D721Med (cell line): ENCODE results near the gene CAMK1D.

Experiments
- DNase-seq: peaks from one replicate; pipeline ENCODE4 v3.0.0; 2011; ENCODE audit warnings: low spot score; ENCODE audit not compliant: insufficient read length
- FAIRE-seq: peaks from 2 replicates; lab custom pipeline; 2011; peaks lifted over from hg19 to GRCh38; lab: Jason Lieb, UNC
- TF ChIP-seq, protein P1 (sequence below): IDR thresholded peaks from 2 replicates; pipeline ENCODE4 v1.5.1; 2012; ENCODE audit warnings: mild to moderate bottlenecking, control low read depth; ENCODE audit not compliant: insufficient read depth; ENCODE audit errors: missing control alignments

Gene CAMK1D

DNA sequence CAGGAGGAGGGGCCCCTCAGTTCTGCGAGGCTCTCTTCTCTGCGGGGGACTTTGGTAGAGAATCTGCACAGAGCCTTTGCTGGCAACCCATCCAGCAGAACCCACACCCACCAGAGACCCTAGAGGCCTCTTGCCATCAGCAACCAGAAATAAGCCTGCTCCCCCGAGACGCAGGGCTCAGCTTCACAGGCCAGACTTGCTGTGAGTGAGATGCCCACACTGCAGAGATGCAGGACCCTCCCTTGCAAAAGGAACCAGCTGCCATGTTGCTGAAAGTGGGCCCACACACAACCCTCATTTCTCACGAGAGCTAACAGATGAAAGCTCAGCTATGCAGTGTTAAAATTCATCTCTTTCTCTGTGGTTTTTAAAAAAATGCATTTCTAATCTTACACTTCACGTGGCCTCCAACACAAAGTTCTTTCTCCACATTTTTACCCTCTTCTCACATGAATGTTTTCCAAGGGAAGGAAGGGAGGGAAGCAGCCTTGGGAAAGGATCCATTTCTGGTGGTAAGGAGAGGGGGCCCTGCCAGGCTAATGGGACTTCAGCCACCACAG, 480.6 kb downstream of the CAMK1D start:
- FAIRE-seq (no peak), DNase-seq (no peak)
- TF ChIP-seq, protein P1, sequence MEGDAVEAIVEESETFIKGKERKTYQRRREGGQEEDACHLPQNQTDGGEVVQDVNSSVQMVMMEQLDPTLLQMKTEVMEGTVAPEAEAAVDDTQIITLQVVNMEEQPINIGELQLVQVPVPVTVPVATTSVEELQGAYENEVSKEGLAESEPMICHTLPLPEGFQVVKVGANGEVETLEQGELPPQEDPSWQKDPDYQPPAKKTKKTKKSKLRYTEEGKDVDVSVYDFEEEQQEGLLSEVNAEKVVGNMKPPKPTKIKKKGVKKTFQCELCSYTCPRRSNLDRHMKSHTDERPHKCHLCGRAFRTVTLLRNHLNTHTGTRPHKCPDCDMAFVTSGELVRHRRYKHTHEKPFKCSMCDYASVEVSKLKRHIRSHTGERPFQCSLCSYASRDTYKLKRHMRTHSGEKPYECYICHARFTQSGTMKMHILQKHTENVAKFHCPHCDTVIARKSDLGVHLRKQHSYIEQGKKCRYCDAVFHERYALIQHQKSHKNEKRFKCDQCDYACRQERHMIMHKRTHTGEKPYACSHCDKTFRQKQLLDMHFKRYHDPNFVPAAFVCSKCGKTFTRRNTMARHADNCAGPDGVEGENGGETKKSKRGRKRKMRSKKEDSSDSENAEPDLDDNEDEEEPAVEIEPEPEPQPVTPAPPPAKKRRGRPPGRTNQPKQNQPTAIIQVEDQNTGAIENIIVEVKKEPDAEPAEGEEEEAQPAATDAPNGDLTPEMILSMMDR, result no peak

DNA sequence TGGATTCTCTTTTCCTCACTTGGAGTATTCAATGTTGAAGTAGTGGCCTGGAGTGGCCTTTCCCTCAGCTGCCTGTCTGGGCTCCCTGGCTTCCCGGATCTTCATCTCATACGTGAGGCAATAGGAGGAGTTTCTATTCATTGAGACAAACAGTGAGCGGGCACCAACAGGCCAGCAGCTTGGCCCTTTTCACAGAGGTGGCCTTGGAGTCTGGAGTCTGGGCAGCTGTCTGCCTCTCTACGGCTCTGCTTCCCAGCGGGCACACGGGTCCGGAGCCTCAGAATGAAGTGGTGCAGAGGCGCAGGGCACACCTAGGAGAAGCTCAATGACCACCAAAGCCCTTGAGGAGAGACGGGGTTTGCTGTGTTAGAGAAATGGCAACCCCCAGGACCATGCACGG, 482.7 kb downstream of the CAMK1D start:
- FAIRE-seq, result no peak
- DNase-seq, result no peak
- TF ChIP-seq, protein P1, result no peak

DNA sequence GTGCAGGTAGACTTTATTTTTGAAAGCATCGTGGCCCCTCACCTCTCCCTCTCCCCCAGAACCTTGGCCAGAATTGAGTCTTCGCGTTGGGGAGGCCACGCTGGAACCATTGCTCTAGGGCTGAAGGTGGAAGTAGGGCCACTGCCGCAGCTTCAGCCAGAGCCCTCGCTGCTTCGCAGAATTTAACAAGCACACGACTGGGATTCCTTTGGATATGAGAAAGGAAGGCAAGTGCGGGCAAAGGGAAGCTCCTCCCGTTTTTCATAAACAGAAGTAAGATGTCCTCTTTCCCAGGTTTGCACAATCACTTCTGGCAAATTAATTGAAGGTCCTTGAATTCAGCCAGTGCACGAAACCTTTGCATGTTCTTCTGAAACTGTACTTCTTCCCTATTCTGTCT, 484.1 kb downstream of the CAMK1D start:
- TF ChIP-seq, protein P1, result no peak
- FAIRE-seq, result no peak
- DNase-seq, result no peak

DNA sequence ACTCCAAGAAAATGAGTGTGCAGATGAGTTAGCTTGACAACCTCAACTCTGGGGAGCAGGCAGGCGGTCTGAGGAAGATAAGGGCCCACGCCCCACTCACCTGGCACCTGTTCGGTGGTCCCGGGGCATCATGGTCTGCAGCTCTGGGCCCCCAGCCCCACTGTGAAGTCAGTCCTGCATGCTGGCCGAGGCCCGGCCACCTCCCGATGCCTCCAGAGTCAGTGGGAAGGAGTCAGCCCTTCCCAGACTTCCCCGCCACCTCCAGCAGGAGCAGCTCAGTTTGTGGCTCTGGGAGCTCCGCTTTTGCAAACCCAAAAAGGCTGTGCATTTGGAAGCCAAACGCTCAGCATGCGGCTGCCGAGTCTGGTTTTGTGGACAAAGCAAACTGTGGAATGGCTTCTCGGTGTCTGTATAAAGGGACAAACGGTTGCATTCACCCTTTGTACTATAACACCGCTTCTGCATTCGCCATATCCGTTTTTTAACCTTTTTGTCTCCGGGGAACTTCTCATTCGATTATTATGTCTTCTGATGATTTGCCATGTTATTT, 484.8 kb downstream of the CAMK1D start:
- TF ChIP-seq, protein P1, result no peak
- FAIRE-seq (no peak), DNase-seq (no peak)

DNA sequence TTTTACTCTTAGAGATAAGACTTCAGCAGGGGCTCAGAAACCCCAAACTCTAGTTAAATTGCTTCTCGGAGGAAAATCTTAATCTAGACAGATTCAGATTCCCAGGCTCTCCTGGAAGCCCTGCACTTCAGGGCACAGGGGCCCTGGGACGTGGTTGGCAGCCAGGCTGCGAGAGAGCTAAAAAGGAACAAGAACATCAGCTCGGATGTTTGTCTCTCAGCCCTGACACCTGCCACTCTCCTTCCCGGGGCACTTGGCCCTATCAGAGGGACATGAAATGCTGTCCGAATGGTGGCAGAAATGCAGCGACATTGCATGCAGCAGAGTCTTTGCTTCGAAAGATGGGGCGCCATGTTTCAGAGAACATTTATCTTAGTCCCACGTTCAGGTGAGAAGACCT, 485.4 kb downstream of the CAMK1D start:
- TF ChIP-seq, protein P1, result no peak
- FAIRE-seq (no peak), DNase-seq (no peak)

DNA sequence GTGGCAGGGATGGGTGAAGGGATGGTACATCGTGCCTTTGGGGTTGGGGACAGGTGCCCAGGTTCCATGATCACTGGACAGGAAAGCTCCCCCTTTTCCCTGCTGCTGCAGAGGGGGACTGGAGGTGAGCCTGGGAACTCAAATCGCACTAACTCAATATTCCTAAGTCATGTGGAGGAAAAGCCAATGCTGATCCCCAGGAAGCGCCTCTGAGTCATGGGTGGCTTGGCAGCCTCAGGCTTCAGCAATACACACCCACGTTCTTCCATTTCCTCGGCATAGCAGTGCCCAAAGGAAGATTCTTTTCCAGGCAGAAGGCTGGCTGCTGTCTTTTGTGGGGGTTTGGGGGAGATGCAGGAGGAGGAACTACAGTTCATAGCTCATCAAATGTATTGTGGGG, 486.4 kb downstream of the CAMK1D start:
- FAIRE-seq (no peak), DNase-seq (no peak)
- TF ChIP-seq, protein P1, result no peak

DNA sequence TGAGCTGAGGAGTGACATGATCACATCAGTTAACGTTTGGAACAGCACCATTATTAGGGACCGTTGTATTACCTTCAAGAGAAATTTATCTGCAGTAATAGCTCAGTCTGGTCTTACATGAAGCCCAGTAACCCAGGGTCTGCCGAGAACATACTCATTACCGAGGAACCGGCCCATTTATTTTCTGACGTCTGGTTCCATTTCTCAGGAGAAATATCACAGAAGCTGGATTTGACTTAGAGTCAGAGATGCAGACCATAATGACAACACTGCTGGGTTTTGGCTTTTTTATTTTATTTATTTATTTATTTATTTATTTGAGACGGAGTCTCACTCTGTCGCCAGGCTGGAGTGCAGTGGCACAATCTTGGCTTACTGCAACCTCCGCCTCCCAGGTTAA, 489.0 kb downstream of the CAMK1D start:
- no peak for DNase-seq
- TF ChIP-seq, protein P1, result no peak
- FAIRE-seq, result no peak
